Measurements from ENCODE around the gene CUX1.

CUX1 gene

GRCh38 chr7:102239206-102239820 is 421.9 kb downstream of the CUX1 start:
- Histone ChIP-seq H3K27me3 (ENCODE audit: insufficient read depth, low read length) (no peaks in the 10 kb centered on the region), H3K4me3 (ENCODE audit: low read depth, low read length) (no peak overlapping the region), H3K4me1 (ENCODE audit: control insufficient read depth, insufficient read depth, low read length, unreplicated experiment) (no peaks in the 10 kb centered on the region), H3K27ac (ENCODE audit: low read depth, low read length) (no peak overlapping the region), H3K79me2 (ENCODE audit: control insufficient read depth, insufficient read depth, low read length, unreplicated experiment) (no peaks in the 10 kb centered on the region), H3K36me3 (ENCODE audit: insufficient read depth, low read length) (no peaks in the 10 kb centered on the region), H2AFZ (ENCODE audit: low read length, unreplicated experiment) (no peak overlapping the region)

GRCh38 chr7:102241431-102241830 is 424.0 kb downstream of the CUX1 start:
- no peak overlapping the region for H3K27ac ChIP-seq (ENCODE audit: low read depth, low read length)
- no peaks in the 10 kb centered on the region for H3K4me1 ChIP-seq (ENCODE audit: control insufficient read depth, insufficient read depth, low read length, unreplicated experiment)
- H3K27me3 ChIP-seq (ENCODE audit: insufficient read depth, low read length), result no peaks in the 10 kb centered on the region
- H3K36me3 ChIP-seq (ENCODE audit: insufficient read depth, low read length), result no peaks in the 10 kb centered on the region
- no peak overlapping the region for H3K4me3 ChIP-seq (ENCODE audit: low read depth, low read length)
- no peak overlapping the region for H2AFZ ChIP-seq (ENCODE audit: low read length, unreplicated experiment)
- no peaks in the 10 kb centered on the region for H3K79me2 ChIP-seq (ENCODE audit: control insufficient read depth, insufficient read depth, low read length, unreplicated experiment)

GRCh38 chr7:102244601-102245000 is 427.2 kb downstream of the CUX1 start:
- no peak overlapping the region for H3K4me3 ChIP-seq (ENCODE audit: low read depth, low read length)
- no peak overlapping the region for H2AFZ ChIP-seq (ENCODE audit: low read length, unreplicated experiment)
- no peaks in the 10 kb centered on the region for H3K79me2 ChIP-seq (ENCODE audit: control insufficient read depth, insufficient read depth, low read length, unreplicated experiment)
- H3K4me1 ChIP-seq (ENCODE audit: control insufficient read depth, insufficient read depth, low read length, unreplicated experiment), result no peaks in the 10 kb centered on the region
- no peaks in the 10 kb centered on the region for H3K36me3 ChIP-seq (ENCODE audit: insufficient read depth, low read length)
- no peaks in the 10 kb centered on the region for H3K27me3 ChIP-seq (ENCODE audit: insufficient read depth, low read length)
- no peak overlapping the region for H3K27ac ChIP-seq (ENCODE audit: low read depth, low read length)

GRCh38 chr7:102248081-102248455 is 430.6 kb downstream of the CUX1 start:
- Histone ChIP-seq H3K4me3 (ENCODE audit: low read depth, low read length) (no peak overlapping the region), H3K36me3 (ENCODE audit: insufficient read depth, low read length) (no peaks in the 10 kb centered on the region), H2AFZ (ENCODE audit: low read length, unreplicated experiment) (no peak overlapping the region), H3K27ac (ENCODE audit: low read depth, low read length) (no peak overlapping the region), H3K4me1 (ENCODE audit: control insufficient read depth, insufficient read depth, low read length, unreplicated experiment) (no peaks in the 10 kb centered on the region), H3K27me3 (ENCODE audit: insufficient read depth, low read length) (no peaks in the 10 kb centered on the region), H3K79me2 (ENCODE audit: control insufficient read depth, insufficient read depth, low read length, unreplicated experiment) (no peaks in the 10 kb centered on the region)

- H3K4me3 ChIP-seq (ENCODE audit: low read depth, low read length), result no peak overlapping the region
- no peaks in the 10 kb centered on the region for H3K4me1 ChIP-seq (ENCODE audit: control insufficient read depth, insufficient read depth, low read length, unreplicated experiment)
- H2AFZ ChIP-seq (ENCODE audit: low read length, unreplicated experiment), result no peak overlapping the region
- H3K36me3 ChIP-seq (ENCODE audit: insufficient read depth, low read length), result no peaks in the 10 kb centered on the region
- H3K79me2 ChIP-seq (ENCODE audit: control insufficient read depth, insufficient read depth, low read length, unreplicated experiment), result no peaks in the 10 kb centered on the region
- H3K27ac ChIP-seq (ENCODE audit: low read depth, low read length), result no peak overlapping the region
- H3K27me3 ChIP-seq (ENCODE audit: insufficient read depth, low read length), result no peaks in the 10 kb centered on the region
These were observed 431.3 kb downstream of the CUX1 start for GRCh38 chr7:102248456-102249395.

- Histone ChIP-seq H3K27ac (ENCODE audit: low read depth, low read length) (no peak overlapping the region), H3K4me3 (ENCODE audit: low read depth, low read length) (no peak overlapping the region), H2AFZ (ENCODE audit: low read length, unreplicated experiment) (no peak overlapping the region), H3K4me1 (ENCODE audit: control insufficient read depth, insufficient read depth, low read length, unreplicated experiment) (no peaks in the 10 kb centered on the region), H3K27me3 (ENCODE audit: insufficient read depth, low read length) (no peaks in the 10 kb centered on the region), H3K79me2 (ENCODE audit: control insufficient read depth, insufficient read depth, low read length, unreplicated experiment) (no peaks in the 10 kb centered on the region), H3K36me3 (ENCODE audit: insufficient read depth, low read length) (no peaks in the 10 kb centered on the region)
These were observed 434.3 kb downstream of the CUX1 start for GRCh38 chr7:102251531-102252365.

- Histone ChIP-seq H3K4me3 (ENCODE audit: low read depth, low read length) (no peak overlapping the region), H2AFZ (ENCODE audit: low read length, unreplicated experiment) (no peak overlapping the region), H3K79me2 (ENCODE audit: control insufficient read depth, insufficient read depth, low read length, unreplicated experiment) (no peaks in the 10 kb centered on the region), H3K36me3 (ENCODE audit: insufficient read depth, low read length) (no peaks in the 10 kb centered on the region), H3K27ac (ENCODE audit: low read depth, low read length) (no peak overlapping the region), H3K27me3 (ENCODE audit: insufficient read depth, low read length) (no peaks in the 10 kb centered on the region), H3K4me1 (ENCODE audit: control insufficient read depth, insufficient read depth, low read length, unreplicated experiment) (no peaks in the 10 kb centered on the region)
These were observed 435.0 kb downstream of the CUX1 start for GRCh38 chr7:102252366-102252982.

GRCh38 chr7:102253066-102253972 is 435.9 kb downstream of the CUX1 start:
- Histone ChIP-seq H3K4me3 (ENCODE audit: low read depth, low read length) (no peak overlapping the region), H3K27me3 (ENCODE audit: insufficient read depth, low read length) (no peaks in the 10 kb centered on the region), H3K36me3 (ENCODE audit: insufficient read depth, low read length) (no peaks in the 10 kb centered on the region), H3K79me2 (ENCODE audit: control insufficient read depth, insufficient read depth, low read length, unreplicated experiment) (no peaks in the 10 kb centered on the region), H3K27ac (ENCODE audit: low read depth, low read length) (no peak overlapping the region), H2AFZ (ENCODE audit: low read length, unreplicated experiment) (no peak overlapping the region), H3K4me1 (ENCODE audit: control insufficient read depth, insufficient read depth, low read length, unreplicated experiment) (no peaks in the 10 kb centered on the region)

- H3K27ac ChIP-seq (ENCODE audit: low read depth, low read length), result no peak overlapping the region
- no peak overlapping the region for H3K4me3 ChIP-seq (ENCODE audit: low read depth, low read length)
- no peaks in the 10 kb centered on the region for H3K27me3 ChIP-seq (ENCODE audit: insufficient read depth, low read length)
- no peaks in the 10 kb centered on the region for H3K4me1 ChIP-seq (ENCODE audit: control insufficient read depth, insufficient read depth, low read length, unreplicated experiment)
- H3K79me2 ChIP-seq (ENCODE audit: control insufficient read depth, insufficient read depth, low read length, unreplicated experiment), result no peaks in the 10 kb centered on the region
- H2AFZ ChIP-seq (ENCODE audit: low read length, unreplicated experiment), result no peak overlapping the region
- H3K36me3 ChIP-seq (ENCODE audit: insufficient read depth, low read length), result no peaks in the 10 kb centered on the region
These were observed 436.5 kb downstream of the CUX1 start for GRCh38 chr7:102253973-102254370.
